GM21723 (cell line): ENCODE results near the gene ARHGAP26.
A peak's percentile ranks its signal among the peaks of the same experiment; 100 is the strongest.

Experiments
- ATAC-seq: cut with Tn5 transposase; IDR thresholded peaks from one replicate; pipeline ENCODE4 v1.9.1; 2021; ENCODE audit warnings: mild to moderate bottlenecking, moderate library complexity; ENCODE audit not compliant: unreplicated experiment

Gene ARHGAP26

GRCh38 chr5:143170977-143171376 lies 400.8 kb downstream of the ARHGAP26 start:
- no peak for ATAC-seq

- no peak for ATAC-seq
These were observed 402.6 kb downstream of the ARHGAP26 start for GRCh38 chr5:143172739-143173138.

GRCh38 chr5:143173139-143173889 lies 403.1 kb downstream of the ARHGAP26 start:
- no peak for ATAC-seq

- peak; percentile 82 for ATAC-seq
These were observed 404.7 kb downstream of the ARHGAP26 start for GRCh38 chr5:143174714-143175398.

- ATAC-seq = no peak
These were observed 405.9 kb downstream of the ARHGAP26 start for GRCh38 chr5:143176048-143176447.

GRCh38 chr5:143177263-143177983 lies 407.2 kb downstream of the ARHGAP26 start:
- no peak for ATAC-seq

- ATAC-seq = no peak
These were observed 409.1 kb downstream of the ARHGAP26 start for GRCh38 chr5:143179126-143179740.

GRCh38 chr5:143180751-143181150 lies 410.6 kb downstream of the ARHGAP26 start:
- ATAC-seq = no peak

- no peak for ATAC-seq
These were observed 411.0 kb downstream of the ARHGAP26 start for GRCh38 chr5:143181173-143181572.

GRCh38 chr5:143182106-143182505 lies 411.9 kb downstream of the ARHGAP26 start:
- no peak for ATAC-seq

- peak; percentile 65 for ATAC-seq
These were observed 413.0 kb downstream of the ARHGAP26 start for GRCh38 chr5:143182901-143183820.

GRCh38 chr5:143183989-143184388 lies 413.8 kb downstream of the ARHGAP26 start:
- ATAC-seq = no peak

- ATAC-seq = peak; percentile 33
These were observed 416.4 kb downstream of the ARHGAP26 start for GRCh38 chr5:143186623-143187022.

- no peak for ATAC-seq
These were observed 417.3 kb downstream of the ARHGAP26 start for GRCh38 chr5:143187495-143187894.

- no peak for ATAC-seq
These were observed 417.9 kb downstream of the ARHGAP26 start for GRCh38 chr5:143188083-143188482.

GRCh38 chr5:143188692-143189091 lies 418.5 kb downstream of the ARHGAP26 start:
- no peak for ATAC-seq

- no peak for ATAC-seq
These were observed 420.2 kb downstream of the ARHGAP26 start for GRCh38 chr5:143190260-143190810.

GRCh38 chr5:143191720-143192119 lies 421.5 kb downstream of the ARHGAP26 start:
- no peak for ATAC-seq

- no peak for ATAC-seq
These were observed 422.2 kb downstream of the ARHGAP26 start for GRCh38 chr5:143192191-143192900.
